Neural cell (in vitro differentiated cells): ENCODE results near the gene POLE. TPM values are rescaled to one million over a fixed set of nuclear protein-coding genes. Genes with fewer than 3 reads are reported as not detected.

ENCODE experiments used
- H2AFZ ChIP-seq: fragments of 200-600, 300-800 bp; sonication (generic), shearing (Covaris generic); 2 replicates; pipeline ENCODE4 v1.6.0; 2014; ENCODE audit warnings: low read depth, mild to moderate bottlenecking, antibody characterized with exemption, low read length, moderate library complexity
- H3F3A ChIP-seq: fragments of 200-600 bp; shearing (Covaris generic); 2 replicates; pipeline ENCODE4 v1.6.1; 2016; ENCODE audit warnings: mild to moderate bottlenecking, moderate library complexity, mixed read lengths, antibody characterized with exemption, low read length; ENCODE audit not compliant: insufficient read depth, poor library complexity, severe bottlenecking
- H3K27ac ChIP-seq: fragments of 200-600, 300-800 bp; sonication (generic), shearing (Covaris generic); 2 replicates; pipeline ENCODE4 v1.5.1; 2014; ENCODE audit warnings: mild to moderate bottlenecking, low read length, moderate library complexity
- H3K27me3 ChIP-seq: fragments of 300-800, 200-600 bp; sonication (generic), shearing (Covaris generic); 2 replicates; pipeline ENCODE4 v1.6.0; 2014; ENCODE audit warnings: mild to moderate bottlenecking, low read depth, low read length, moderate library complexity; ENCODE audit not compliant: insufficient read depth
- H3K36me3 ChIP-seq: fragments of 300-800, 200-600 bp; sonication (generic), shearing (Covaris generic); 2 replicates; pipeline ENCODE4 v1.5.1; 2014; ENCODE audit warnings: mild to moderate bottlenecking, antibody characterized with exemption, low read length, moderate library complexity; ENCODE audit not compliant: insufficient read depth
- H3K4me2 ChIP-seq: fragments of 300-800, 200-600 bp; sonication (generic), shearing (Covaris generic); 2 replicates; pipeline ENCODE4 v1.6.0; 2014; ENCODE audit warnings: mild to moderate bottlenecking, low read length
- H3K4me3 ChIP-seq: fragments of 300-800, 200-600 bp; sonication (generic), shearing (Covaris generic); 2 replicates; pipeline ENCODE4 v1.5.1; 2014; ENCODE audit warnings: mild to moderate bottlenecking, low read length, moderate library complexity
- H3K79me2 ChIP-seq: fragments of 200-600 bp; shearing (Covaris generic); replicated peaks from 2 replicates; pipeline ENCODE4 v1.6.0; 2014; ENCODE audit warnings: mild to moderate bottlenecking, low read length, moderate library complexity; ENCODE audit not compliant: insufficient read depth
- H3K9ac ChIP-seq: fragments of 300-800, 200-600 bp; sonication (generic), shearing (Covaris generic); 2 replicates; pipeline ENCODE4 v1.6.1; 2016; ENCODE audit warnings: mild to moderate bottlenecking, low read length, mixed read lengths
- H3K9me2 ChIP-seq: fragments of 200-600 bp; shearing (Covaris generic); 2 replicates; pipeline ENCODE4 v1.6.1; 2016; ENCODE audit warnings: mild to moderate bottlenecking, low read length, mixed read lengths; ENCODE audit not compliant: insufficient read depth
- H3K9me3 ChIP-seq: fragments of 200-600, 300-800 bp; sonication (generic), shearing (Covaris generic); 2 replicates; pipeline ENCODE4 v1.6.1; 2016; ENCODE audit warnings: mild to moderate bottlenecking, mixed run types, low read length, moderate library complexity, mixed read lengths
- H4K20me1 ChIP-seq: fragments of 200-600 bp; shearing (Covaris generic); 2 replicates; pipeline ENCODE4 v1.6.1; 2016; ENCODE audit warnings: mild to moderate bottlenecking, mixed run types; ENCODE audit not compliant: insufficient read depth
- EP300 ChIP-seq: fragments of 450-650 bp; conservative IDR thresholded peaks from 2 replicates; pipeline ENCODE4 v1.6.1; 2014; ENCODE audit warnings: antibody characterized with exemption, mild to moderate bottlenecking, moderate library complexity; ENCODE audit not compliant: poor library complexity, severe bottlenecking
- EZH2 ChIP-seq: fragments of 200-600, 300-800 bp; shearing (Covaris generic), sonication (generic); IDR thresholded peaks from 2 replicates; pipeline ENCODE4 v1.6.1; 2014; ENCODE audit warnings: antibody characterized with exemption, low read length, borderline replicate concordance, mild to moderate bottlenecking; ENCODE audit not compliant: insufficient read depth, poor library complexity, severe bottlenecking
- MXI1 ChIP-seq: fragments of 450-650 bp; conservative IDR thresholded peaks from 2 replicates; pipeline ENCODE4 v1.6.1; 2014; ENCODE audit warnings: antibody characterized with exemption, mild to moderate bottlenecking; ENCODE audit not compliant: poor library complexity, severe bottlenecking
- POLR2AphosphoS5 ChIP-seq: IDR thresholded peaks from 2 replicates; pipeline ENCODE4 v1.6.1; 2012
- RAD21 ChIP-seq: fragments of 450-650 bp; conservative IDR thresholded peaks from 2 replicates; pipeline ENCODE4 v1.6.1; 2014; ENCODE audit warnings: antibody characterized with exemption, mild to moderate bottlenecking, moderate library complexity
- SMC3 ChIP-seq: fragments of 450-650 bp; conservative IDR thresholded peaks from 2 replicates; pipeline ENCODE4 v1.6.1; 2014; ENCODE audit warnings: antibody characterized with exemption, mild to moderate bottlenecking, moderate library complexity; ENCODE audit not compliant: poor library complexity
- TAF1 ChIP-seq: IDR thresholded peaks from 2 replicates; pipeline ENCODE4 v1.6.1; 2012; ENCODE audit warnings: low read depth
- polyA plus RNA-seq: library from polyadenylated mRNA; depleted of rRNA; stranded (reverse); fragments of >200 nt; gene quantifications from 2 replicates; pipeline ENCODE4 v1.2.3, GENCODE V29; 2014
- TF ChIP-seq, protein P1 (sequence below): IDR thresholded peaks from 2 replicates; pipeline ENCODE4 v1.6.1; 2012; ENCODE audit warnings: borderline replicate concordance
- TF ChIP-seq, protein P2 (sequence below): fragments of 450-650 bp; IDR thresholded peaks from 2 replicates; pipeline ENCODE4 v1.5.1; 2014; ENCODE audit warnings: antibody characterized with exemption, mild to moderate bottlenecking, moderate library complexity; ENCODE audit not compliant: poor library complexity, severe bottlenecking

POLE gene
- polyA plus RNA-seq, 1 donor from 2014 or later = 8.5 TPM

DNA sequence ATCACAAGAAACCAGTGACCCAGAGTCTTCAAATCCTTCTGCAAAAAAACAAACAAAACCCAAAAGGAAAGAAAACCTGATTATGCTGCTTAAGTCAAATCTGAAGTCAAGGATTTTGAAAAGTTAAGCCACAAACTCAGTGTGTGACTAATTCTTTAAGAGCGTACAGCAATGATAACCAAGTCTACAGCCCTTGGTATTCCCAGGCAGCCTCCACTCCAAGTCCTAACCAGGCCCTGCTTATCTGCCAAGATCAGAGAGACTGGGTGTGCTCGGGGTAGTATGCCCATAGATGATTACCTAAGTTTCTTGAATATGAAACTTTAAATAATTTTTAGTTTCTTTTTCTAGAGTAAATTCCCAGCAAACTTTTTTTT lies 36.6 kb upstream of the POLE start:
- no peaks in the 10 kb centered on the region for H4K20me1 ChIP-seq
- H3K27ac ChIP-seq = no peak overlapping the region
- no peaks in the 10 kb centered on the region for H3K9me3 ChIP-seq
- H3K79me2 ChIP-seq = no peaks in the 10 kb centered on the region
- H3K4me3 ChIP-seq = no peak overlapping the region
- H3K27me3 ChIP-seq = no peaks in the 10 kb centered on the region
- H3F3A ChIP-seq = no peaks in the 10 kb centered on the region
- no peaks in the 10 kb centered on the region for H3K9me2 ChIP-seq
- no peak overlapping the region for H3K4me2 ChIP-seq
- no peaks in the 10 kb centered on the region for H3K36me3 ChIP-seq
- TF ChIP-seq MXI1 = no peak
- TF ChIP-seq, protein P1, sequence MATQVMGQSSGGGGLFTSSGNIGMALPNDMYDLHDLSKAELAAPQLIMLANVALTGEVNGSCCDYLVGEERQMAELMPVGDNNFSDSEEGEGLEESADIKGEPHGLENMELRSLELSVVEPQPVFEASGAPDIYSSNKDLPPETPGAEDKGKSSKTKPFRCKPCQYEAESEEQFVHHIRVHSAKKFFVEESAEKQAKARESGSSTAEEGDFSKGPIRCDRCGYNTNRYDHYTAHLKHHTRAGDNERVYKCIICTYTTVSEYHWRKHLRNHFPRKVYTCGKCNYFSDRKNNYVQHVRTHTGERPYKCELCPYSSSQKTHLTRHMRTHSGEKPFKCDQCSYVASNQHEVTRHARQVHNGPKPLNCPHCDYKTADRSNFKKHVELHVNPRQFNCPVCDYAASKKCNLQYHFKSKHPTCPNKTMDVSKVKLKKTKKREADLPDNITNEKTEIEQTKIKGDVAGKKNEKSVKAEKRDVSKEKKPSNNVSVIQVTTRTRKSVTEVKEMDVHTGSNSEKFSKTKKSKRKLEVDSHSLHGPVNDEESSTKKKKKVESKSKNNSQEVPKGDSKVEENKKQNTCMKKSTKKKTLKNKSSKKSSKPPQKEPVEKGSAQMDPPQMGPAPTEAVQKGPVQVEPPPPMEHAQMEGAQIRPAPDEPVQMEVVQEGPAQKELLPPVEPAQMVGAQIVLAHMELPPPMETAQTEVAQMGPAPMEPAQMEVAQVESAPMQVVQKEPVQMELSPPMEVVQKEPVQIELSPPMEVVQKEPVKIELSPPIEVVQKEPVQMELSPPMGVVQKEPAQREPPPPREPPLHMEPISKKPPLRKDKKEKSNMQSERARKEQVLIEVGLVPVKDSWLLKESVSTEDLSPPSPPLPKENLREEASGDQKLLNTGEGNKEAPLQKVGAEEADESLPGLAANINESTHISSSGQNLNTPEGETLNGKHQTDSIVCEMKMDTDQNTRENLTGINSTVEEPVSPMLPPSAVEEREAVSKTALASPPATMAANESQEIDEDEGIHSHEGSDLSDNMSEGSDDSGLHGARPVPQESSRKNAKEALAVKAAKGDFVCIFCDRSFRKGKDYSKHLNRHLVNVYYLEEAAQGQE = no peak
- no peak for TF ChIP-seq RAD21
- no peak for TF ChIP-seq TAF1
- TF ChIP-seq EP300 = no peak
- TF ChIP-seq SMC3 = no peak
- TF ChIP-seq POLR2AphosphoS5 = no peak
- TF ChIP-seq, protein P2, sequence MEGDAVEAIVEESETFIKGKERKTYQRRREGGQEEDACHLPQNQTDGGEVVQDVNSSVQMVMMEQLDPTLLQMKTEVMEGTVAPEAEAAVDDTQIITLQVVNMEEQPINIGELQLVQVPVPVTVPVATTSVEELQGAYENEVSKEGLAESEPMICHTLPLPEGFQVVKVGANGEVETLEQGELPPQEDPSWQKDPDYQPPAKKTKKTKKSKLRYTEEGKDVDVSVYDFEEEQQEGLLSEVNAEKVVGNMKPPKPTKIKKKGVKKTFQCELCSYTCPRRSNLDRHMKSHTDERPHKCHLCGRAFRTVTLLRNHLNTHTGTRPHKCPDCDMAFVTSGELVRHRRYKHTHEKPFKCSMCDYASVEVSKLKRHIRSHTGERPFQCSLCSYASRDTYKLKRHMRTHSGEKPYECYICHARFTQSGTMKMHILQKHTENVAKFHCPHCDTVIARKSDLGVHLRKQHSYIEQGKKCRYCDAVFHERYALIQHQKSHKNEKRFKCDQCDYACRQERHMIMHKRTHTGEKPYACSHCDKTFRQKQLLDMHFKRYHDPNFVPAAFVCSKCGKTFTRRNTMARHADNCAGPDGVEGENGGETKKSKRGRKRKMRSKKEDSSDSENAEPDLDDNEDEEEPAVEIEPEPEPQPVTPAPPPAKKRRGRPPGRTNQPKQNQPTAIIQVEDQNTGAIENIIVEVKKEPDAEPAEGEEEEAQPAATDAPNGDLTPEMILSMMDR = no peak
- no peak for TF ChIP-seq EZH2
- no peak overlapping the region for H3K9ac ChIP-seq
- no peak overlapping the region for H2AFZ ChIP-seq

DNA sequence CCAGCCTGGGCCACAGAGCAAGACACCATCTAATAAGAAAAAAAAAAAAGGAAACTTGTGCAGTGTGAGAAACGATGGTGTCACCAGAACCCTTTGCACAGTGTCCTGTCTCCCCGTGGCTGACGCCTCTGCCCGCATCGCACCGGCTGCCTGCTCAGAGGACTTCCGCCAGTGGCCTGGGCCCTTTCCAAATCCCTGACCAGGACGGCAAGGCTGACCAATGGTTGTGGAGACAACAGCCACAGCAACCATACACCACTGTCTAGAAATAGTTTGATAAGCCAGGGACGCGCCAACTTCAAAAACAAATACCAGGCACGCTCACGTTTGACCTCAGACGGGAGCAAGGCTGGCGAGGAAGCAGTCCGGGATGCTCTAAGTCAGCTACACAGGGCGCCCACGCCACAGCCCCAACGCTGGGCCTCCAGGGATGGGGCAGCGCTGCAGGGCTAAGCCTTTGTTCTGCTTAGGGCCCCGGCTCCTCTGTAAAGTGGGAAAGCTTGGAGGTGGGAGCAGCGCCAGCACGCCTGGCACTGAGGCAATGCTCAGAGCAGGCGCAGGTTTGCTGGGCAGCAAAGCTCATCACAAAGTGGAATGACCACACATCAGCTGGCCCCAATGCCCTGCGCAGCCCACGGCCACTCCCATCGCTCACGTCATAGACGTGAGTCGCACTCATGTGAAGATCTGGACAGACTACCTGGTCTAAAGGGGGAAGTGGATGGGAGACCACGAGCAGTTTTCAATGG lies 36.0 kb upstream of the POLE start:
- no peaks in the 10 kb centered on the region for H3F3A ChIP-seq
- H3K4me2 ChIP-seq = no peak overlapping the region
- no peaks in the 10 kb centered on the region for H3K36me3 ChIP-seq
- no peaks in the 10 kb centered on the region for H3K9me2 ChIP-seq
- H2AFZ ChIP-seq = no peak overlapping the region
- no peak overlapping the region for H3K4me3 ChIP-seq
- no peak overlapping the region for H3K9ac ChIP-seq
- H4K20me1 ChIP-seq = no peaks in the 10 kb centered on the region
- TF ChIP-seq SMC3 (no peak), MXI1 (no peak), POLR2AphosphoS5 (no peak), EP300 (no peak), TAF1 (no peak), EZH2 (no peak), RAD21 (no peak)
- TF ChIP-seq, protein P1 = no peak
- TF ChIP-seq, protein P2 = no peak
- no peaks in the 10 kb centered on the region for H3K9me3 ChIP-seq
- H3K79me2 ChIP-seq = no peaks in the 10 kb centered on the region
- H3K27ac ChIP-seq = no peak overlapping the region
- no peaks in the 10 kb centered on the region for H3K27me3 ChIP-seq
